AG09309 (cell line): Measurements from ENCODE around the gene OLFM2.

Source experiments
- DNase-seq: peaks from one replicate; pipeline ENCODE4 v3.0.0-alpha.2; 2010; ENCODE audit warnings: low read depth
- H3K4me3 ChIP-seq: 2 replicates; pipeline ENCODE4 v1.5.1; 2011; ENCODE audit warnings: mild to moderate bottlenecking, low read depth, low read length, moderate library complexity; ENCODE audit not compliant: control insufficient read depth
- CTCF ChIP-seq: IDR thresholded peaks from 2 replicates; pipeline ENCODE4 v1.5.1; 2011; ENCODE audit warnings: mild to moderate bottlenecking, low read depth, low read length, inconsistent platforms; ENCODE audit not compliant: insufficient read depth, control insufficient read depth; ENCODE audit errors: missing control alignments

The OLFM2 gene

GRCh38 chr19:9857920-9858746, 78.2 kb downstream of the OLFM2 start:
- no peak overlapping the region for H3K4me3 ChIP-seq

DNA sequence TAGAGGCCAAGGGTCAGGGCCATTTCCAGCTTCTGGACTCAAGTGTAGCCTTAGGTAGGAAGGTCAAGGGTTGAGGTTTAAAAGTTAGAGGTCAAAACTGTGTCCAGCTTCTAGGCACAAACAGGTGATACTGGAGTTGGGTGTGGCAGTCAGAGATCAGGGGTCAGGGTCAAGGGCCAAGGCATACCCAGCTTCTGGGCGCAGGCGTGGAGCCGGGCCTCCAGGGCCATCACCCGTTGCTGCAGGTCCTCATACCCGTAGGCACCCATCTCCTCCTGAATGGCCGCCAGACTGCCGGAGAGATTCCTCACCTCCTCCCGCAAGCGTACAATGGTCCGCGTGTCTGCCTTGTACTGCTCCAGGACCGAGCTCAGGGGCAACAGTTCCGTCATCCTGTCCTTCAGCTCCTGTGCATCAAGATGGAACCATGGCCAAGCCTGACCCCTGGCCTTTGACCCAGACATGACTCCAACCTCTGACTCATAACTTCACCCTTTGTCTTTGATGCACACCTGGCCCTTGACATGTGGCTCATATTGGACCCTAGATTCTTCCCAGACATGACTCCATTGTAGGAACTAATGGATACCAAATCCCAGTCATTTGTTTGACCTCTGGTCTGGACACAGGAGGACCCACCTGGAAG, 79.1 kb downstream of the OLFM2 start:
- TF ChIP-seq CTCF, result no peak
- DNase-seq, result no peak
- no peak overlapping the region for H3K4me3 ChIP-seq

More at GRCh38 chr19:9857920-9858746, 78.2 kb downstream of the OLFM2 start:
- DNase-seq, result no peak
- no peak for TF ChIP-seq CTCF

DNA sequence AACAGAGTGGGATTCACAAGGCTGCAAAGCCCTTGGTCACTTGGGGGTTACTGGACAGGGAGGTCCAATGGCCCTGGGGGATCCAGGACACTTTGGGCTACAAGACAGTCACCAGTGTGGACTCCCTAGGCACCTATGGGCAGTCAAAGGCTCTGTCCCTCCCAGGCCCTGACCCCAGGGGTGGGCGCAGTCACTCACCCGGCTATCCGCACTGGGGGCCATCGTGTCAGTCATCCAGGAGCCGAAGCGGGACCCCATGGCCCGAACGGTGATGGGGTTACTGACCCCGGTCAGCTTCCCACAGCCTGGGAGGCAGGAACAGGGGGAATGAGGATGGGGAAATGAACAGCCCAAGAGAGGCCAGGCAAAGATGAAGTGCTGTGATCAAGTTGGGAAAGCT, 79.7 kb downstream of the OLFM2 start:
- DNase-seq, result no peak
- no peak for TF ChIP-seq CTCF
- no peak overlapping the region for H3K4me3 ChIP-seq

- DNase-seq, result no peak
- no peak for TF ChIP-seq CTCF
- no peak overlapping the region for H3K4me3 ChIP-seq
Measured at GRCh38 chr19:9854282-9854846, 82.0 kb downstream of the OLFM2 start.

GRCh38 chr19:9850235-9850959, 85.9 kb downstream of the OLFM2 start:
- no peak for DNase-seq
- no peak for TF ChIP-seq CTCF
- H3K4me3 ChIP-seq, result no peak overlapping the region

- TF ChIP-seq CTCF, result no peak
- no peak overlapping the region for H3K4me3 ChIP-seq
- no peak for DNase-seq
Measured at GRCh38 chr19:9849791-9850190, 86.5 kb downstream of the OLFM2 start.
